Measurements from ENCODE around the gene RRP1. TPM values are rescaled to one million over a fixed set of nuclear protein-coding genes. Genes with fewer than 3 reads are reported as not detected.

The RRP1 gene
- polyA plus RNA-seq, 3 donors = 2.7 to 5.7 (median 4.6) TPM

GRCh38 chr21:43829161-43829560 lies 39.8 kb downstream of the RRP1 start:
- Mint-ChIP-seq H3K9me3 (peaks cover 7 to 16% (median 12%) of the 10 kb centered on the region in 7 donors), H3K27me3 (ENCODE audit: low read depth in 3 of 3) (peaks cover 4 to 20% (median 9%) of the 10 kb centered on the region in 3 donors), H3K27ac (peak overlapping the region in 4 of 7 donors; percentile 5 to 75 (median 8)), H3K4me3 (peak overlapping the region in 1 of 2 donors; percentile 68), H3K4me1 (peaks cover 55% of the 10 kb centered on the region), H3K36me3 (peaks cover 4 to 8% of the 10 kb centered on the region in 2 donors)
- Histone ChIP-seq H3K4me2 (replicated peaks; ENCODE audit: extremely low read depth, low read length, poor library complexity, severe bottlenecking) (no peak overlapping the region), H3K9me3 (replicated peaks in 1 of 2; ENCODE audit: control insufficient read depth in 1 of 2, insufficient read depth in 1 of 2, low read length in 2 of 2) (peaks cover 7 to 11% of the 10 kb centered on the region in 2 donors), H3K27ac (ENCODE audit: low read depth in 1 of 2, low read length in 2 of 2) (no peak overlapping the region), H4K20me1 (ENCODE audit: insufficient read depth, low read length) (no peaks in the 10 kb centered on the region), H3K27me3 (ENCODE audit: control insufficient read depth in 2 of 2, insufficient read depth in 2 of 2, low read length in 2 of 2) (no peaks in the 10 kb centered on the region), H3K36me3 (replicated peaks in 1 of 2; ENCODE audit: control insufficient read depth in 1 of 2, insufficient read depth in 2 of 2, low read length in 2 of 2) (no peaks in the 10 kb centered on the region), H3K79me2 (ENCODE audit: insufficient read depth, low read length) (no peaks in the 10 kb centered on the region), H2AFZ (ENCODE audit: insufficient read depth, low read depth, low read length, poor library complexity, severe bottlenecking) (peak overlapping the region; percentile 45), H3K9ac (ENCODE audit: insufficient read depth, low read length, poor library complexity, severe bottlenecking) (no peak overlapping the region), H3K4me1 (ENCODE audit: control insufficient read depth in 1 of 2, insufficient read depth in 2 of 2, low read length in 2 of 2) (peaks cover 48 to 62% of the 10 kb centered on the region in 2 donors), H3K4me3 (replicated peaks in 1 of 3; ENCODE audit: low read depth in 2 of 3, low read length in 3 of 3) (no peak overlapping the region)
- 85% methylated on average over 12 of the region's 12 CpGs for WGBS (ENCODE audit: insufficient coverage)
- DNase-seq = no peak
- no peak for TF ChIP-seq CTCF (IDR thresholded peaks at IDR 0.05)
- intact Hi-C loops (cut with micrococcal nuclease) = no loop called here

- H3K27ac Mint-ChIP-seq = peak overlapping the region in 5 of 7 donors; percentile 8 to 78 (median 63)
- H3K27me3 Mint-ChIP-seq (ENCODE audit: low read depth in 3 of 3) = peaks cover 4 to 20% (median 9%) of the 10 kb centered on the region in 3 donors
- Histone ChIP-seq H3K27ac (ENCODE audit: low read depth in 1 of 2, low read length in 2 of 2) (no peak overlapping the region), H3K9ac (ENCODE audit: insufficient read depth, low read length, poor library complexity, severe bottlenecking) (no peak overlapping the region), H3K4me2 (replicated peaks; ENCODE audit: extremely low read depth, low read length, poor library complexity, severe bottlenecking) (no peak overlapping the region), H3K4me3 (replicated peaks in 1 of 3; ENCODE audit: low read depth in 2 of 3, low read length in 3 of 3) (no peak overlapping the region), H3K79me2 (ENCODE audit: insufficient read depth, low read length) (no peaks in the 10 kb centered on the region), H3K36me3 (replicated peaks in 1 of 2; ENCODE audit: control insufficient read depth in 1 of 2, insufficient read depth in 2 of 2, low read length in 2 of 2) (no peaks in the 10 kb centered on the region), H3K27me3 (ENCODE audit: control insufficient read depth in 2 of 2, insufficient read depth in 2 of 2, low read length in 2 of 2) (no peaks in the 10 kb centered on the region), H4K20me1 (ENCODE audit: insufficient read depth, low read length) (no peaks in the 10 kb centered on the region), H3K9me3 (replicated peaks in 1 of 2; ENCODE audit: control insufficient read depth in 1 of 2, insufficient read depth in 1 of 2, low read length in 2 of 2) (peaks cover 7 to 12% of the 10 kb centered on the region in 2 donors), H3K4me1 (ENCODE audit: control insufficient read depth in 1 of 2, insufficient read depth in 2 of 2, low read length in 2 of 2) (peaks cover 48 to 62% of the 10 kb centered on the region in 2 donors), H2AFZ (ENCODE audit: insufficient read depth, low read depth, low read length, poor library complexity, severe bottlenecking) (peak overlapping the region; percentile 45)
- intact Hi-C loops (cut with micrococcal nuclease) = no loop called here
- H3K4me3 Mint-ChIP-seq = peak overlapping the region in 1 of 2 donors; percentile 68
- H3K9me3 Mint-ChIP-seq = peaks cover 7 to 19% (median 14%) of the 10 kb centered on the region in 7 donors
- peaks cover 4 to 8% of the 10 kb centered on the region in 2 donors for H3K36me3 Mint-ChIP-seq
- peaks cover 55% of the 10 kb centered on the region for H3K4me1 Mint-ChIP-seq
- TF ChIP-seq CTCF (IDR thresholded peaks at IDR 0.05) = peak; percentile 18
- DNase-seq = peak in 2 of 3 donors; percentile 39 to 49
- WGBS (ENCODE audit: insufficient coverage) = 55% methylated on average over 22 of the region's 22 CpGs
Observed at GRCh38 chr21:43829575-43830119, 40.3 kb downstream of the RRP1 start.

Measured in CD14-positive monocyte (primary cell).